AG04450 (cell line): Measurements from ENCODE around the gene PEPD. TPM values are rescaled to one million over a fixed set of nuclear protein-coding genes. Genes with fewer than 3 reads are reported as not detected.

Source experiments
- CTCF ChIA-PET: fragments of 300-600, 350-600 bp; formaldehyde crosslinking; extraction: SDS; loops from one replicate; lab custom pipeline; 2022; ENCODE audit warnings: antibody characterized with exemption, inconsistent platforms; lab: Charles Lee
- POLR2A ChIA-PET: fragments of 350-600 bp; formaldehyde crosslinking; extraction: SDS; loops from one replicate; lab custom pipeline; 2021; ENCODE audit warnings: antibody characterized with exemption, inconsistent platforms; lab: Yijun Ruan, JAX
- DNase-seq: peaks from one replicate; pipeline ENCODE4 v3.0.0-alpha.2; 2011; ENCODE audit warnings: low read depth, low spot score
- H3K27ac ChIP-seq: one replicate; pipeline ENCODE4 v1.5.1; 2012; ENCODE audit warnings: low read depth, low read length, control low read depth
- H3K27me3 ChIP-seq: one replicate; pipeline ENCODE4 v1.6.0; 2012; ENCODE audit warnings: low read length; ENCODE audit not compliant: control insufficient read depth, insufficient read depth
- H3K4me3 ChIP-seq: 2 replicates; pipeline ENCODE4 v1.5.1; 2011; ENCODE audit warnings: mild to moderate bottlenecking, low read depth, low read length, control low read depth
- H3K9me3 ChIP-seq: 2 replicates; pipeline ENCODE4 v1.5.1; 2012; ENCODE audit warnings: low read length; ENCODE audit not compliant: control insufficient read depth, insufficient read depth
- CTCF ChIP-seq: IDR thresholded peaks from 2 replicates; pipeline ENCODE4 v1.5.1; 2011; ENCODE audit warnings: low read depth, low read length, control low read depth, inconsistent platforms
- polyA minus RNA-seq: library from RNA; depleted of rRNA, polyadenylated mRNA; stranded (reverse); fragments of >200 nt; gene quantifications from 2 replicates; pipeline ENCODE4 v1.2.3, GENCODE V29; 2011; rRNA and poly(A)+ RNA removed
- polyA plus RNA-seq: library from polyadenylated mRNA; depleted of rRNA; stranded (reverse); fragments of >200 nt; gene quantifications from 2 replicates; pipeline ENCODE4 v1.2.3, GENCODE V29; 2011; rRNA removed

PEPD gene
- 67.1 and 92.6 TPM in 2 replicates for polyA plus RNA-seq
- 52.8 and 84.5 TPM in 2 replicates for polyA minus RNA-seq

GRCh38 chr19:33521480-33522370 lies at the start of gene PEPD:
Gene PEPD (minus strand): TSS chr19:33521791. CDS start chr19:33521760, 31 bp downstream.
- no peak for TF ChIP-seq CTCF
- peaks cover 3% of the 10 kb centered on the region for H3K27me3 ChIP-seq
- peak within 1 kb of the TSS; percentile 2 for H3K27ac ChIP-seq
- peak within 1 kb of the TSS; percentile 86 for H3K4me3 ChIP-seq
- POLR2A ChIA-PET, result interaction anchor here (0.5 to 0.6 kb wide), 3 partner anchors 17 to 281 kb away, joined by 3 to 4 read pairs (median 4); no protein-coding TSS in a partner anchor
- peak; percentile 80 for DNase-seq
- CTCF ChIA-PET, result interaction anchor here (0.9 to 2.5 kb wide), 6 partner anchors 91 to 1297 kb away, joined by 3 to 11 read pairs (median 3); no protein-coding TSS in a partner anchor
- no peaks in the 10 kb centered on the region for H3K9me3 ChIP-seq

- no peak for TF ChIP-seq CTCF
- no peak for DNase-seq
- ChIA-PET CTCF (no interaction called here), POLR2A (no interaction called here)
- Histone ChIP-seq H3K4me3 (no peak overlapping the region), H3K27ac (no peak overlapping the region), H3K9me3 (peaks cover 4% of the 10 kb centered on the region; the same call in 1 of the 2 replicates), H3K27me3 (no peaks in the 10 kb centered on the region)
These were observed 48.2 kb upstream of the PEPD start for GRCh38 chr19:33569821-33570220.

- H3K27me3 ChIP-seq, result no peaks in the 10 kb centered on the region
- no peak overlapping the region for H3K4me3 ChIP-seq
- H3K27ac ChIP-seq, result no peak overlapping the region
- no peak for DNase-seq
- POLR2A ChIA-PET, result no interaction called here
- no peaks in the 10 kb centered on the region for H3K9me3 ChIP-seq
- CTCF ChIA-PET, result no interaction called here
- no peak for TF ChIP-seq CTCF
These were observed 47.1 kb upstream of the PEPD start for GRCh38 chr19:33568706-33569105.

GRCh38 chr19:33564836-33565338 lies 43.3 kb upstream of the PEPD start:
- ChIA-PET CTCF (no interaction called here), POLR2A (no interaction called here)
- H3K27ac ChIP-seq, result no peak overlapping the region
- no peak for DNase-seq
- no peak overlapping the region for H3K4me3 ChIP-seq
- no peak for TF ChIP-seq CTCF
- H3K9me3 ChIP-seq, result peaks cover 2% of the 10 kb centered on the region; the same call in 1 of the 2 replicates
- H3K27me3 ChIP-seq, result no peaks in the 10 kb centered on the region
